Right lobe of liver (tissue), 4 donors: Measurements from ENCODE around the gene FLNC.

Experiments
- POLR2A ChIP-seq: fragments of 450-650 bp; IDR thresholded peaks from one replicate; pipeline ENCODE4 v1.6.1; 2017; ENCODE audit warnings: antibody characterized with exemption, mild to moderate bottlenecking
- TF ChIP-seq, protein P1 (sequence below), 4 donors: fragments of 200-600 bp in 3 of 4; fragments of 450-650 bp in 1 of 4; IDR thresholded peaks; one replicate each; pipeline versions ENCODE4 v1.5.1 to v1.8.0; 2016 to 2022; ENCODE audit warnings: antibody characterized with exemption in 4 of 4, mild to moderate bottlenecking in 2 of 4
- donor health status: DM: no; HTN: no; CAD: no.
- donor health status: DM: no; HTN: no; CAD: no.
- donor health status: DM: no; HTN: yes; CAD: no.

DNA sequence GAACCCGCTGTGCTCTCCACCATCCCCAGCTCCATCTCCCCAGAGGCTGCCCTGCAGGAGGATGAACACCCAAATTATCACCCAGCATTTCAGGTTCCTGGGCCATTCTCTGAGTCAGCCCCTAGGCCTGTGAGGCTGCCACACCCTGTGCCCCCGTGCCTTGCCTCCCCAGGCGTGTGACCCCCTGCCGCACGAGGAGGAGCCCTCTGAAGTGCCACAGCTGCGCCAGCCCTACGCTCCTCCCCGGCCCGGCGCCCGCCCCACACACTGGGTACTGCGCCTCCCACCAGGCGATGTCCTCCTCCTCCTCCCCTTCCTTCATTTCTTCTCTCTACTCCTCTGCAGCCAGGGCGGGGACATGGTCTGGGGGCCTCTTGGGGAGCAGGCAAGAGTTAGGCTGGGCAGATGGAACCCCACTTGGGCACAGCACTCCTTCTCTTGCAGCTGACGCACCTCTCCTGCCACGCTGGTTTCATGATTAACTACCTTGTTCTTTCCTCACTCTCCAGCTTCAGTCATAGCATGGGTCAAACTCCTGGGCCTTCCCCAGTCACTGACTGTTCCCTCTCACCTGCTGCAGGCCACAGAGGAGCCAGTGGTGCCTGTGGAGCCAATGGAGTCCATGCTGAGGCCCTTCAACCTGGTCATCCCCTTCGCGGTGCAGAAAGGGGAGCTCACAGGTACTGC, 19.7 kb downstream of the FLNC start:
- TF ChIP-seq, protein P1, sequence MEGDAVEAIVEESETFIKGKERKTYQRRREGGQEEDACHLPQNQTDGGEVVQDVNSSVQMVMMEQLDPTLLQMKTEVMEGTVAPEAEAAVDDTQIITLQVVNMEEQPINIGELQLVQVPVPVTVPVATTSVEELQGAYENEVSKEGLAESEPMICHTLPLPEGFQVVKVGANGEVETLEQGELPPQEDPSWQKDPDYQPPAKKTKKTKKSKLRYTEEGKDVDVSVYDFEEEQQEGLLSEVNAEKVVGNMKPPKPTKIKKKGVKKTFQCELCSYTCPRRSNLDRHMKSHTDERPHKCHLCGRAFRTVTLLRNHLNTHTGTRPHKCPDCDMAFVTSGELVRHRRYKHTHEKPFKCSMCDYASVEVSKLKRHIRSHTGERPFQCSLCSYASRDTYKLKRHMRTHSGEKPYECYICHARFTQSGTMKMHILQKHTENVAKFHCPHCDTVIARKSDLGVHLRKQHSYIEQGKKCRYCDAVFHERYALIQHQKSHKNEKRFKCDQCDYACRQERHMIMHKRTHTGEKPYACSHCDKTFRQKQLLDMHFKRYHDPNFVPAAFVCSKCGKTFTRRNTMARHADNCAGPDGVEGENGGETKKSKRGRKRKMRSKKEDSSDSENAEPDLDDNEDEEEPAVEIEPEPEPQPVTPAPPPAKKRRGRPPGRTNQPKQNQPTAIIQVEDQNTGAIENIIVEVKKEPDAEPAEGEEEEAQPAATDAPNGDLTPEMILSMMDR (IDR thresholded peaks at IDR 0.05), result no peak
- no peak for TF ChIP-seq POLR2A
